Activated naive CD8-positive, alpha-beta T cell treated with anti-CD3 and anti-CD28 coated beads, Interleukin-2, amount 50 U/mL, for 24 hours (primary cell): ENCODE data around the gene HOXA7.

ENCODE experiments used
- ATAC-seq: fragments of 150-1000 bp; cut with Tn5 transposase; one replicate; pipeline ENCODE4 v1.10.0; 2021
- DNase-seq: peaks from one replicate; pipeline ENCODE4 v3.0.0; 2021
- H3K27ac Mint-ChIP-seq: one replicate; pipeline ENCODE4 v1.8.0; 2021; ENCODE audit warnings: mild to moderate bottlenecking, mixed read lengths
- H3K27me3 Mint-ChIP-seq: one replicate; pipeline ENCODE4 v1.8.0; 2021; ENCODE audit warnings: mixed read lengths
- H3K36me3 Mint-ChIP-seq: one replicate; pipeline ENCODE4 v1.8.0; 2021; ENCODE audit warnings: low read depth, mixed read lengths
- H3K4me1 Mint-ChIP-seq: one replicate; pipeline ENCODE4 v1.8.0; 2021; ENCODE audit warnings: mixed read lengths
- H3K4me3 Mint-ChIP-seq: one replicate; pipeline ENCODE4 v1.8.0; 2021; ENCODE audit warnings: mild to moderate bottlenecking, moderate library complexity, mixed read lengths
- H3K9me3 Mint-ChIP-seq: one replicate; pipeline ENCODE4 v1.8.0; 2021; ENCODE audit warnings: mixed read lengths

The HOXA7 gene

DNA sequence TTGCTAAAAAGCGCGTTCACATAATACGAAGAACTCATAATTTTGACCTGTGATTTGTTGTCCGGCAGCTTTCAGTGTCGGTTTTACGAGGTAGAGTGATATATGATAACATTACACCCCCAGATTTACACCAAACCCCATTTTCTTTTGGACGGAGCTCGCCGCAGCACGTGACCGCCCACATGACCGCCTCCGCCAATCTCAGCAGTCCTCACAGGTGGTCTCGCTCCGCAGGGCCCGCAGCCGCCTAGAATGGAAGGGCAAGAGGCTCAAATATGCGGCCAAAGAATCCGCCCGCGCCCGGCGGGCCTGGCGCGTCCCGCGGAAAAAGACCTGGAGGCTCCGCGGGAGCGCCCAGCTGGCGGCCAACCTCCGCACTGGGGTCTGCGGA is at the start of gene HOXA7:
Gene HOXA7, minus strand, starts transcription at position 168 of the 391 bp plus-strand sequence. Its CDS starts 130 bp downstream, at position 38.
- peaks cover 88% of the 10 kb centered on the region for H3K27me3 Mint-ChIP-seq
- peaks cover 51% of the 10 kb centered on the region for H3K4me1 Mint-ChIP-seq
- no peaks in the 10 kb centered on the region for H3K9me3 Mint-ChIP-seq
- DNase-seq (no peak), ATAC-seq (no peak)
- peak within 1 kb of the TSS; percentile 51 for H3K4me3 Mint-ChIP-seq
- peak within 1 kb of the TSS; percentile 60 for H3K27ac Mint-ChIP-seq
- peaks cover 1% of the 10 kb centered on the region for H3K36me3 Mint-ChIP-seq

DNA sequence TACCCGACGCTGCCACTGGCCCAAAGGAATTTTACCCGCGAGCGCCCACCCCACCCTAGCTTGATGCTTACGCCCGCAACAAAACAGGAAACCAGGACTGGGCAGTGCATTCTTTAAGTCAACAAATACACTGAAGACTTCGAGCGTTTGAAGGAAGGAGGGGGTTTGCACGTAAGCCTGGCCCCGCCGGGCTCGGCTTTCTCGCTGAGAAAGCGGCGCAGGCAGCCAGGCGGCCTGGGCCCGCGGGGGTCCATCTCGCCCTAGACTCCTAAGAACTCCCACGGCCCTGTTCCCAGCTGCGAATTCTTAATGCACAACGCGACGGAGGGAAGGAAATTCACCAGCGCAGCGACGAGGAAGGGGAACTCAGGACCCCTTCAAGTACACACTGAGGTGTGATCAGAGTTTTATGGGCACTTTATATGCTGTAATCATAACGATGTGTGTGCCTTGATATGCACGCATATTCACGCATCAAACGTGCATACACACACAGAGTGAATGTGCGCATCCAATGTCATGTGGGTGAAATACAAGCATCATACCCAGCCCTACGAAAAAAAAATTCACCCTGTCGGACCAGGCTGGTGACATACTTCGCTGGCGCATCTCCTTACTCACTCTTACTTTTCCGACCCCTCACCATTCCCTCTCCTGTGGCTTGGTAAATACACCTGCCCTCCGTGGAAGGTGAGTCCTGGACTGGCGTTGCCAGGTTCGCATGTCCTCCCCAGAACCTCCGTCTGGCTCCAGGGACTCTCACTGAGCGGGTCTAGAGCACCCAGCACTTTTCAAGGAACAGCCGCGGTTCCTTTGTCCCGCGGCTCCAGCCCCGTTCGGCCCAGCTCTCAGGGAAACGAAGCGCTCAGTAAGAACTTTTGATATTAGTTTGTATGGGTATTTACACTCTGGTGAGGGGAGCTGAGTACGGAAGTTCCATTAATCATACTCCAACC is 49.1 kb upstream of the HOXA7 start:
- Mint-ChIP-seq H3K27ac (no peak overlapping the region), H3K9me3 (no peaks in the 10 kb centered on the region), H3K4me1 (peaks cover 34% of the 10 kb centered on the region), H3K27me3 (peaks cover 94% of the 10 kb centered on the region), H3K4me3 (no peak overlapping the region), H3K36me3 (no peaks in the 10 kb centered on the region)
- ATAC-seq (no peak), DNase-seq (no peak)

DNA sequence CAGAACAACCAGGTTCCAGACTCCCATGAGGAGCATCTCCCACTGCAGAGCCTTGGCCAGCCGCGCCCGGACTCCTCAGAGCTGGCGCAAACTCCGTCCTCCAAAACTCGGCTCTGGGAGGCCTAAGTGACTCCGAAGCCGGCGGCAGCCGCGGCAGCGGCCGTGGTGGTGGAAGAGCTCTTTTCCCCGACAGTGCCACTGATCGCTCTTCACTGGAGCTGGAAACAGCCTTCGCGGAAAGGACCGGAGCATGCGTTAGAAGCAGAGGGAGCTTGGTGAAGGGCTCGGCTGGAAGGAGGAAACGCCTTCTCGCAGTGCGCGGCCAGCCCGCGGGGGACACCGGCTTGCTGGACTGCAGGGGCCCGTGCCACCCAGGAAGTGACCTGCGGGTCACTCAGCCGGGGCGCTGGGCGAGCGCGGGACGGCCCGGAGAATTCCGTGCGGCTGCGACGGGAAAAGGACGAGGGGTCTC is 48.4 kb upstream of the HOXA7 start:
- no peak for DNase-seq

DNA sequence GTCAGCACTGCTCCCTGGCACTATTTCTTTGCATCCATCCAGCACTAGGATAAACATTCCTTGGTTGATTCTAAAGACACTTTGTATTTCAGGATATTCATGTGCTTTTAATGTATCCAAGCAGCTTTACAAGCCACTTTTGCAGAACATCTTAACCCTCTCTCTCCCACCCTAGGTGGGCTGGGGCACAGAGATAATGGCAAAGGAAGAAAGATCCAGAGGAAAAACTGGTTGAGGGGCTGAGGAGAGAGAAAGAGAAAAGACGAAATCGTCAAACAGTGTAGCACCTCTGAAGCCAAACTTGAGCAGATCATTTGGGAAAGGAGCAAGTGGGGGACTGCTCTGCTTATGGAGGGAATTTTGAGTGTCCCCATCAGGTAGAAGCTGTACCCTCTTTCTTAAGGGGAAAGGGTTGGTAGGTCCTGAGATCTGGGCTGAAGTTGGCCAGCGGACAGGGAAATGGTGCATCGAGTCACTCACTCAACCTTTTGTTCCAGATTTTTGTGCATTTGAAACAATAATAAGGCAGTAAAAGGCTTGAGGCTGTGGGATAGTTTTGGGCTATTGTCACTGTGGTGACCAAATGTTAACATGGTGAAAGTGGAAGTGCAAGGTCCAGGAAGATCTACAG is 47.6 kb upstream of the HOXA7 start:
- Mint-ChIP-seq H3K9me3 (no peaks in the 10 kb centered on the region), H3K36me3 (no peaks in the 10 kb centered on the region), H3K4me1 (peaks cover 35% of the 10 kb centered on the region), H3K27ac (no peak overlapping the region), H3K27me3 (peaks cover 84% of the 10 kb centered on the region), H3K4me3 (no peak overlapping the region)
- DNase-seq = no peak
- no peak for ATAC-seq

More for the DNA sequence above, 48.4 kb upstream of the HOXA7 start:
- H3K9me3 Mint-ChIP-seq = no peaks in the 10 kb centered on the region
- no peak overlapping the region for H3K4me3 Mint-ChIP-seq
- no peaks in the 10 kb centered on the region for H3K36me3 Mint-ChIP-seq
- peaks cover 33% of the 10 kb centered on the region for H3K4me1 Mint-ChIP-seq
- no peak for ATAC-seq
- H3K27ac Mint-ChIP-seq = no peak overlapping the region
- peaks cover 91% of the 10 kb centered on the region for H3K27me3 Mint-ChIP-seq

DNA sequence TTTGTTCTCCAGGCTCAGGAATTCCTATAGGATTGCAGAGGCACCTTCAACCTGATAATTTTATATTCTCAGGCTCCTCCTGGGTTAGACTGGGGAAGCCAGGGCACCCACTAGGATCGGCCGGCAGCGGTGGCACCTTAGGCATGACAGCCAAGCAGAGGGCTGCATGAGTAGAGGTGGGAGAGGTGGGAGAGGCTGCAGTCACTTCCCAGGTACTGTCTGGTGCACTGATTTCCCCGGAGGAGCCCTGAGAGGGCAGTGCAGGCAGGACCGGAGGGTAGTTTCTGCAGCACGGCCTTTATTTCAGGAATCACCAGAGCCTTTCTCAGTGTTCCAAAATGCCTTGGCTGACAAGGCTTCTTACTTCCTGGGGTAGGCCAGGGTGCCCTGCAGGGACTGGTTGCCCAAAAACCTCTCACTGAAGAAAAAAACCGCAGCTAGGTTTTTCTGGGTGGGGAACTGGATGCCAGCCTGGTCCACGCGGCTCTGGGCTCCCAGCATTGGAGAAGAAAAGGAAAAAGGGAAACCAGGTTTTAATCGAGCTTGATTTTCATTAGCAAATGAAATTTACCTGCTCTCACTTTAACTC is 47.0 kb upstream of the HOXA7 start:
- Mint-ChIP-seq H3K4me1 (peaks cover 39% of the 10 kb centered on the region), H3K27me3 (peaks cover 83% of the 10 kb centered on the region), H3K4me3 (no peak overlapping the region), H3K9me3 (no peaks in the 10 kb centered on the region), H3K36me3 (no peaks in the 10 kb centered on the region), H3K27ac (no peak overlapping the region)
- no peak for ATAC-seq
- DNase-seq = no peak

DNA sequence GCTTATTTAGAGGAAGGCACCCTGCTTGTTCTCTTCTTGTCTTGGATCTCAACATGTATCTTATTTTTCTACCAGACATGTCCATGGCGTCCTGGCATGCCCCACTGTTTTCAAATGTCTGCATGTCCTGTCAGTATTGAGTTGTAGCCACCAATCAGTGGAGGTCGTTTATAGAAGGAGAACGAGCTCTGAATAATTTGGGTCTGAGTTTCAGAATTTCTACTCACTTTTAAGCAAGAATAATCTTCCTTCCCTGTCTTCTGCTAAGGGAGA is 46.3 kb upstream of the HOXA7 start:
- H3K27me3 Mint-ChIP-seq = peaks cover 83% of the 10 kb centered on the region
- H3K9me3 Mint-ChIP-seq = no peaks in the 10 kb centered on the region
- DNase-seq (no peak), ATAC-seq (no peak)
- H3K4me1 Mint-ChIP-seq = peaks cover 42% of the 10 kb centered on the region
- H3K4me3 Mint-ChIP-seq = no peak overlapping the region
- no peaks in the 10 kb centered on the region for H3K36me3 Mint-ChIP-seq
- peak overlapping the region; percentile 5 for H3K27ac Mint-ChIP-seq

DNA sequence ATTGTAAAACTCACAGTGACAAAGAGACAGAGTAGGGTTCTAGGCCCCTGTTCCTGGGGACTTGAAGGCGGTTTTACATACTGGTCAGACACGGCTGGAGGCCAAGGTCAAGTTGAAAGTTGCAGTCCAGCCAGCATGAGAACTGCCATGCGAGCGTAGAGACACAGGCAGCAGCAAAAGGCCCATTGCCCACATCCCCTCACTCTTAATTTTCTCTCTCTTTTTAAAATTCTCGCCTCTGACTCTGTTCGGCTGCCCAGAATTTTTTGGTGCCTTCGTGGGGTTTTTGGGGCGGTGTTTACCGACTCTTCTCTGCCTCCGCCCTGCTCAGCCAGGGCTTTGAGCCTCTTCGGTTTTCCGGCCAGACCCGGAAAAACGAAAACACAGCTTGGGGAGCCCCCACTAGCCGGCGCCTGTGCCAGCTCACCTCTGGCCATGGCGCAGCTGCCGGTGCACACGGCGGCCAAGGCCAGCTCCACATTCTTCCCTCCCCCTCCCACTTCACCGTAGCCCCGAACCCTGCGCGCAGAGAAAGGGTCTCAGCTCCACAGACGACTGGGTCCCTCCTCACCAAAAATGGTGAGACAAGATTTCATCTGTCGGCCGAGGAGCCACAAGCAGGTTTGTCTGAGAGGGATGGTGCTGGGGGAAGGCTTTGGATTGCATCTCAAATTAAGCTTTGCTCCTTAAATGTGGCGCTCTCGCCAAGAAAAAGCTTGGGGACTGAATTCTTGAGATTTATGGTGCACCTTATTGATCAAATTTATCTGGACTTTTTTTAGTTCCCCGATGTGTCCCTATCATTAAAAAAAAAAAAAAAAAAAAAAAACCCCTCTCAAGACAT is 45.8 kb upstream of the HOXA7 start:
- H3K27me3 Mint-ChIP-seq = peaks cover 83% of the 10 kb centered on the region
- ATAC-seq = no peak
- H3K4me3 Mint-ChIP-seq = peak overlapping the region; percentile 17
- H3K4me1 Mint-ChIP-seq = peaks cover 42% of the 10 kb centered on the region
- no peaks in the 10 kb centered on the region for H3K9me3 Mint-ChIP-seq
- no peak overlapping the region for H3K27ac Mint-ChIP-seq
- DNase-seq = no peak
- no peaks in the 10 kb centered on the region for H3K36me3 Mint-ChIP-seq

DNA sequence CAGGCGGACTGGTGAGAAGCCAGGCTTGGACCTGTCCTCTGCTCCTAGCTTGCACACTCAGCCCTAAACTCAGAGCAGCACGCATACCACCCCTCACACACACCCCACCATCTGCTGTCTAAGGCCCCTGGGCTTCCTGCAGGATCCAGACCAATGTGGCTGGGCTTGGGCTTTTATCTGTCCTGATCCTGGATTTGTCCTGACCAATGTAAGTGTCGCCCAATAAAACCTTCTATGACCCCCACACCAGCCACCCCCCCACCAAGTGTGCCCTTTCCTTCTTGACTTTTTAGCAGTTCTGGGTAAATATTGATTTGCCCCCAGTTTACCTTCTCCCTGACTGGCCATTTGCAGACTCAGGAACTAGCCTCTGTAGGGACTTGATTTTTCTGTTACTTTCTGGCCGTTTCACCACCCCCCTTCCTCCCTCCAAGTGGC is 45.1 kb upstream of the HOXA7 start:
- Mint-ChIP-seq H3K4me1 (peaks cover 42% of the 10 kb centered on the region), H3K9me3 (no peaks in the 10 kb centered on the region), H3K36me3 (no peaks in the 10 kb centered on the region), H3K27ac (no peak overlapping the region), H3K4me3 (peak overlapping the region; percentile 40), H3K27me3 (peaks cover 83% of the 10 kb centered on the region)
- ATAC-seq (no peak), DNase-seq (no peak)

DNA sequence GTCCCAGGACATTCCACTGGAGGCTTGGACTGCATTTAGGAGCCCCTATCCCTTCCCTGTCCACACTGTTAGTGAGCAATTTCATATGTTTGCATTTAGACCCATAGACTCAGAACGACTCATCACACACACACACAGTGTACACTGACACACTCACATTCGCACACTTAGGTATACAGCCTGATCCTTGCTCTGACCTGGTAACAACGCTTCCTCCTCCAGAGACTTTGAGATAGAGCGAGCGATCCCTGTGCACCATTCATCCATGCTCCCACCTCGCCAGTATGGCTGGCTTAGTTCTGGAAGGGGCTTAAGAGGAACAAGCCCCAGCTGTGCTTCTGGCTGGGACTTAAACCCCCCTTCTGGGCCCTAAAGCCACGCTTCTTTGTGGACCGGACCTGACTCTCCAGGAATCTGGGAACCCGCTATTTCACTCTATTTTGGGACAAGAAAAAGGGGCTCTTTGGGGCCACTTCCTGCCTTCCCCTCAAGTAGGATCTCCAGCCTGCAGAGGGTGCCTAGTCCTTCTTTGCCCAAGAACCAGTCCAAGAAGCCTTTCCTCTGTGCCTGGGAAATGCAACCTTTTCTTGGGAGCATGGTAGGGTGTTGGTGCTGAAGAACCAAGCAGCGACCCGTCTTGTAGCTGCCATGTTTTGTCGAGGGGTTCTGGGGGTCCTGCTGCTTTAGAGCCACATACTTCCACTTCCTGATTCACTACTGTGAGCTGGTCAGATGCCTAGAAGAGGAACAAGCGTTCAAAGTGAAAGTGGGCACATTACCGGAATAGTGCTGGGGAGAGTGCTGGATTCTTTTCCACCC is 44.5 kb upstream of the HOXA7 start:
- Mint-ChIP-seq H3K36me3 (no peaks in the 10 kb centered on the region), H3K9me3 (no peaks in the 10 kb centered on the region), H3K27me3 (peaks cover 81% of the 10 kb centered on the region), H3K27ac (peak overlapping the region; percentile 13), H3K4me1 (peaks cover 42% of the 10 kb centered on the region), H3K4me3 (peak overlapping the region; percentile 40)
- ATAC-seq (no peak), DNase-seq (no peak)

DNA sequence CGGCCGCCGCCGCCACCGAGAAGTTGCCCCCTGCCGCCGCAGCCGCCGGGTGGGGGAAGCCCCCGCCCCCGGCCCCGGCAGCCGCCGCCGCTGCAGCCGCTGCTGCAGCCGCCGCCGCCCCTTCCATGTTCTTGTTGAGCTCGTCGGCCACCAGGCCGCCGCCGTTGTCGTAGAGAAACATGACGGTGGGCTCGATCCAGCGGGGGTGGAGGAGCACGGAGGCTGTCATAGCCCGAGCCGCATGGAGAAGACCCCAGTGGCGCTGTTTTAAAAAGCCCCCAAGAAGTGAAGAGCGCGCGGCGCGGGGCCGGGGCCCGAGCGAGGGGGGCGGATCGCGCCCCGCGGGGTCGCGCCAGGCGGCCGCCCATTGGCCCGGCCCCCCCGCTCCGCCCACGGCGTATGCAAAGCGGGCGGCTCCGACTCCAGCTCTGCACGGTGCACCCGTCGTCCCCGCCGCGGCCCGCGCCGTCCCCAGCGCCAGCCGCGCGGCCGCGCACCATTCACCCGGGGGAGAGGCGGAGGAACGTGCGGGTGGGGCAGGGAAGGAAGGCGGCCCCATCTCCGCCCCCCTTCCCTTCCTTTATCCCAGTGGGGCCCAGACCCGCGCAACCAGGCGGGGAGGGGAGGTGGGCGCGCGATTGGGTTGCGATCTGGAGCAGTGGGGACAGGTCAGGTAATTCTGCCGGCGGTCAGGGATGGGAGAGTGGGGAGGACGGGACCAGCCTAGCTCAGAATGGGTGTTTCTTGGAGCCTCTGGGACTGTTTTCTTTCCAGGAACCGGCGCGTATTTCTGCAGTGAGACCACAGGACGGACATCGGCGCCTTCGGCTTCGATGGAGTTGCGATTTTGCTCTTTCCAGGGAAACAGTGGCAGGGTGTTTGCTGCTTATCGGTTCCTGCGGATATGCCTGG is 43.6 kb upstream of the HOXA7 start, which contains the start of gene HOXA13:
Gene HOXA13, minus strand, starts transcription at position 243 of the 912 bp plus-strand sequence. Its CDS starts 14 bp downstream, at position 229.
- H3K27me3 Mint-ChIP-seq = peaks cover 81% of the 10 kb centered on the region
- H3K36me3 Mint-ChIP-seq = no peaks in the 10 kb centered on the region
- H3K4me3 Mint-ChIP-seq = peak within 1 kb of the TSS; percentile 75
- H3K9me3 Mint-ChIP-seq = no peaks in the 10 kb centered on the region
- no peak for DNase-seq
- peak; percentile 65 for ATAC-seq
- peaks cover 37% of the 10 kb centered on the region for H3K4me1 Mint-ChIP-seq
- peak within 1 kb of the TSS; percentile 13 for H3K27ac Mint-ChIP-seq

DNA sequence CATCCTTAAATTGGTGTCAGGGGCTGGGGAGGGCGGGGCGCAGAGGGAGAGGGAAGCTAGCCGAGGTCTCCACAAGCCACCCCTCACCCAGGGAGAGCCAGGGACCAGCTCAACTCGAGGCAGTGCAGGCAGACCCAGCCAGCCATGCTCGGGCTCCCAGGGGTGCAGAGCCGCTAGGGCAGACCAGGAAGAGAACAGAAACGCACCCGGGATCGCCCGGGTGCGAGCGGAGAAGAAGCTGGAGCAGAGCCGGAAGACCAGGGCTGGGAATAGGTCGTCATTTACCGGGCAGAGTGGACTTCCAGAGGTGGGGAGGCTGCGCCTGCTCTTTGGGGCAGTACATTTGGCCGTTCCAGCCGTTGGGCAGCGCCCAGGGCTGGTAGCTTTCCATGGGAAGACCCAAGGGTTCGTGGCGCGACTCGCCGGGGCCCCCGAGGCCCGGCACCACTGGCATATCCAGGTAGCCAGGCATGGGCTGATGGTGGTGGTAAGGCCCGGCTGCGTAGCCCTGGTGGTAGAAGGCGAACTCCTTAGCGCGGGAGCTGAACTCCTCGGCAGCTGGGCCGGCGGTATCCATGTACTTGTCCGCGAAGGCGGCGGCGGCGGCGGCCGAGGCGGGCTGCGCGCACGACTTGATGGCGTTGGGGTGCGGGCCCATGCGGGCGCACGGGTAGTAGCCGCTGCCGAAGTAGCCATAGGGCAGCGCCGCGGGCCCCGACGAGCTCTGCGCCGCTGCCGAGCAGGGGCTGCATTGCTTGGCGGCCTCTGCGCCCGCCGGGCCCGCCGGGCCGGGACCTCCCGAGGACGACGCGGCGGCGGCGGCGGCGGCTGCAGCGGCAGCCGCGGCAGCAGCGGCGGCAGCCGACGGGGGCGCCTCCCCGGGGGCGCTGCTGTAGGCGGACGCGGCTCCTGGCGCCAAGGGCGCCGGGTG is 42.7 kb upstream of the HOXA7 start:
- Mint-ChIP-seq H3K9me3 (no peaks in the 10 kb centered on the region), H3K4me3 (peak overlapping the region; percentile 57), H3K4me1 (peaks cover 32% of the 10 kb centered on the region), H3K27ac (no peak overlapping the region), H3K27me3 (peaks cover 82% of the 10 kb centered on the region), H3K36me3 (no peaks in the 10 kb centered on the region)
- ATAC-seq (peak; percentile 2), DNase-seq (no peak)
